GM21526 (cell line): ENCODE results near the gene ATP2C2.

ENCODE experiments used
- ATAC-seq: cut with Tn5 transposase; IDR thresholded peaks from one replicate; pipeline ENCODE4 v1.9.1; 2021; ENCODE audit warnings: moderate library complexity; ENCODE audit not compliant: unreplicated experiment, low FRiP score

Gene ATP2C2

GRCh38 chr16:84505249-84506187 lies 137.2 kb downstream of the ATP2C2 start:
- ATAC-seq = no peak

- no peak for ATAC-seq
These were observed 139.0 kb downstream of the ATP2C2 start for GRCh38 chr16:84507011-84507982.

- no peak for ATAC-seq
These were observed 140.2 kb downstream of the ATP2C2 start for GRCh38 chr16:84508502-84508901.

- no peak for ATAC-seq
These were observed 141.0 kb downstream of the ATP2C2 start for GRCh38 chr16:84509032-84509950.

- ATAC-seq = no peak
These were observed 143.0 kb downstream of the ATP2C2 start for GRCh38 chr16:84511180-84511800.

GRCh38 chr16:84511831-84512230 lies 143.5 kb downstream of the ATP2C2 start:
- ATAC-seq = no peak

- no peak for ATAC-seq
These were observed 144.8 kb downstream of the ATP2C2 start for GRCh38 chr16:84513123-84513522.

- no peak for ATAC-seq
These were observed 145.3 kb downstream of the ATP2C2 start for GRCh38 chr16:84513666-84514065.
